ENCODE measurements around the gene ARHGAP42. TPM values are rescaled to one million over a fixed set of nuclear protein-coding genes. Genes with fewer than 3 reads are reported as not detected.

Gene ARHGAP42
- total RNA-seq, 1 donor from 2014 or later, result 0.46 TPM

GRCh38 chr11:101019870-101020269 is 332.8 kb downstream of the ARHGAP42 start:
- no peak for DNase-seq (ENCODE audit: low read depth, low spot score)

DNA sequence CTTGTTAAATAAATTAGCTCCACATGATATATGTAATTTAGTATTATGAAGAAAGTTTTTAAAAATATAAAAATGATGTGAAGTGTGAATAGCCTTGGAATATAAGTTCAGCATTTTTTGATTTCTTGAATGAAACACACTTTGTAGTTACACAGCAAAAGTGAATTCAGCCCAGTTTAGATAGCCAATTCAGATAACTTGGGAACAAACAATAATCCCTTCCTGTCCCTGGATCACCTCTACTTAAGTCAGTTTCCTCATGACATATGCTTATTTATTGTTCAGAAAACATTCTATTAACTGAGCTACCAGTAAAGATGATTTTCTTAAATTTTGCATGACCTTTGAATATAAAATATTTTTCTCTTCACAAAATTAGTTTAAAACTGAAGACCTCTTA is 335.2 kb downstream of the ARHGAP42 start:
- DNase-seq (ENCODE audit: low read depth, low spot score), result no peak

GRCh38 chr11:101028644-101029043 is 341.6 kb downstream of the ARHGAP42 start:
- no peak for DNase-seq (ENCODE audit: low read depth, low spot score)

- no peak for DNase-seq (ENCODE audit: low read depth, low spot score)
Observed at GRCh38 chr11:101030015-101030414, 342.9 kb downstream of the ARHGAP42 start.

DNA sequence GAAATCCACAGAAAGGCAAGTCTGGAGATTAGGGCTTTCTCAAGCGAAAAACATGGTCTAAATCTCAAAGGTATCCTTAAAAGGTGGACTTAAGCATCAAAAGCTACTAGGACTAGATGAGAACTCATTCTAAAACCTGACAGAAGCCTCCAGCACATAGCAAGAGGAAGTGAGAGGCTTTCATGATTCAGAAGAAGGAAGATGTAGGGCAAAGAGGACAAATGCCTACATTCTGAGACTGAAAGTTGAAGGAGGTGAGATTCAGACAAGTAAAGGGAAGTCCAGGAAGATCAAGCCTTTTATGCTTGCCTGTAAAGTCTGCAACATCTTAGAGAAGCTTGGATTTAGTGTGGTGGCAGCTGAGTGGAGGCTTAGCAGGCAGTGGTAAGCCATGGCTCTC is 343.6 kb downstream of the ARHGAP42 start:
- DNase-seq (ENCODE audit: low read depth, low spot score), result no peak

- no peak for DNase-seq (ENCODE audit: low read depth, low spot score)
Observed at GRCh38 chr11:101031713-101032112, 344.6 kb downstream of the ARHGAP42 start.

GRCh38 chr11:101032991-101033390 is 345.9 kb downstream of the ARHGAP42 start:
- DNase-seq (ENCODE audit: low read depth, low spot score), result no peak

GRCh38 chr11:101034076-101034475 is 347.0 kb downstream of the ARHGAP42 start:
- no peak for DNase-seq (ENCODE audit: low read depth, low spot score)

DNA sequence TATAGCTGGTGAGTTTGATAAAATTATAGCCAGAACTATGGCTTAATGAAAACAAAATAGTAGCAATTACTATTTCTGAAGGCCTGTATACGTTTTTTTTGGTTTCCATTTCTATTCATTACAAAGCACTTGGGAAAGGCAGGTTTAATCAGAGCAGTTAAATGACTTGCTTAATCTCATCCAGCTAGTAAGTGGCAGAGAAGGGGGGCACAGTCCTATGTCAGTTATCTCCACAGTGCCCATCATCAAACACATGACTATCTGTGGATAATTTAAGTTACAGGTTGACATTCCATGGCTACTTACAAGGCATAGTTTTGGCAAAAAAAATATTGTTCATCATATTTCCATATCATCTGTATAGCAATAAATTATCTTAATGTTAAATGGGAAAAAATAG is 348.8 kb downstream of the ARHGAP42 start:
- no peak for DNase-seq (ENCODE audit: low read depth, low spot score)

Measured in pulmonary artery endothelial cell (primary cell).